Endodermal cell (in vitro differentiated cells): Measurements from ENCODE around the gene RAB3A. TPM values are rescaled to one million over a fixed set of nuclear protein-coding genes. Genes with fewer than 3 reads are reported as not detected.

Experiments used
- DNase-seq: peaks from one replicate; pipeline ENCODE4 v3.0.0-alpha.2; 2017
- H3K27ac ChIP-seq: 2 replicates; pipeline ENCODE4 v1.5.1; 2013; ENCODE audit warnings: mild to moderate bottlenecking, low read depth, low read length, moderate library complexity
- H3K27me3 ChIP-seq: 2 replicates; pipeline ENCODE4 v1.6.1; 2013; ENCODE audit warnings: mild to moderate bottlenecking, low read length, moderate library complexity; ENCODE audit not compliant: insufficient read depth, control insufficient read depth, poor library complexity, severe bottlenecking
- H3K36me3 ChIP-seq: 2 replicates; pipeline ENCODE4 v1.7.0; 2013; ENCODE audit warnings: mild to moderate bottlenecking, low read length, moderate library complexity; ENCODE audit not compliant: control insufficient read depth, insufficient read depth
- H3K4me1 ChIP-seq: one replicate; pipeline ENCODE4 v1.7.0; 2013; ENCODE audit warnings: low read length; ENCODE audit not compliant: control insufficient read depth, insufficient read depth
- H3K4me3 ChIP-seq: 2 replicates; pipeline ENCODE4 v1.5.1; 2013; ENCODE audit warnings: mild to moderate bottlenecking, low read length, moderate library complexity
- H3K9ac ChIP-seq: 2 replicates; pipeline ENCODE4 v1.6.1; 2013; ENCODE audit warnings: mild to moderate bottlenecking, low read length, moderate library complexity; ENCODE audit not compliant: poor library complexity, severe bottlenecking; ENCODE audit errors: extremely low read depth
- H3K9me3 ChIP-seq: 2 replicates; pipeline ENCODE4 v1.6.1; 2013; ENCODE audit warnings: mild to moderate bottlenecking, low read length, moderate library complexity; ENCODE audit not compliant: control insufficient read depth
- H3K27ac Mint-ChIP-seq: 2 replicates; pipeline ENCODE4 v1.8.0; 2020; ENCODE audit warnings: mixed read lengths
- H3K27me3 Mint-ChIP-seq: 2 replicates; pipeline ENCODE4 v1.8.0; 2021; ENCODE audit warnings: mild to moderate bottlenecking, mixed read lengths; ENCODE audit not compliant: insufficient read depth
- H3K36me3 Mint-ChIP-seq: 2 replicates; pipeline ENCODE4 v1.8.0; 2020; ENCODE audit warnings: low read depth, mixed read lengths
- H3K4me1 Mint-ChIP-seq: 2 replicates; pipeline ENCODE4 v1.8.0; 2020; ENCODE audit warnings: mixed read lengths
- H3K4me3 Mint-ChIP-seq: 2 replicates; pipeline ENCODE4 v1.8.0; 2020; ENCODE audit warnings: mild to moderate bottlenecking, moderate library complexity, mixed read lengths
- H3K9me3 Mint-ChIP-seq: 2 replicates; pipeline ENCODE4 v1.8.0; 2020; ENCODE audit warnings: mild to moderate bottlenecking, mixed read lengths
- CTCF ChIP-seq: fragments of 200-600 bp; sonication (generic); conservative IDR thresholded peaks from 2 replicates; pipeline ENCODE4 v1.5.0; 2021; ENCODE audit warnings: antibody characterized with exemption, mild to moderate bottlenecking
- WGBS, 2 experiments: methylation state at CpG; one replicate each; pipeline versions ENCODE4 v1.1.5 to v1.1.7; 2013; ENCODE audit warnings: missing lambda C conversion rate in 2 of 2, mixed read lengths in 1 of 2; ENCODE audit not compliant: insufficient coverage in 1 of 2, insufficient read length in 1 of 2; 5-methylcytosine and 5-hydroxymethylcytosine counted together
- total RNA-seq, 2 donors: library from RNA; stranded (reverse); fragmentation: NEBNext Ultra II Directional in 1 of 2; extraction: Animal tissue kit (Norgen Biotek cat#: 25700) in 1 of 2; gene quantifications; 2 replicates in 1 of 2; 3 replicates in 1 of 2; pipeline ENCODE4 v1.2.1, GENCODE V29; 2021

The RAB3A gene
- total RNA-seq, 2 donors from 2014 or later, result 3.6 to 3.9 TPM

GRCh38 chr19:18202397-18202777, 1.5 kb downstream of the RAB3A start:
- Histone ChIP-seq H3K9ac (no peak overlapping the region), H3K9me3 (no peaks in the 10 kb centered on the region), H3K4me1 (no peaks in the 10 kb centered on the region), H3K36me3 (no peaks in the 10 kb centered on the region), H3K27ac (no peak overlapping the region), H3K27me3 (peaks cover 5% of the 10 kb centered on the region), H3K4me3 (no peak overlapping the region)
- no peak for TF ChIP-seq CTCF
- Mint-ChIP-seq H3K27me3 (peaks cover 13% of the 10 kb centered on the region), H3K36me3 (peaks cover 14% of the 10 kb centered on the region), H3K4me3 (peak overlapping the region; percentile 32), H3K27ac (no peak overlapping the region), H3K9me3 (no peaks in the 10 kb centered on the region), H3K4me1 (peaks cover 6% of the 10 kb centered on the region)
- WGBS, 2 experiments, result 92 to 95% methylated on average over 24 of the region's 24 CpGs
- DNase-seq, result no peak

GRCh38 chr19:18198374-18198773, 5.5 kb downstream of the RAB3A start:
- 97% methylated on average over 6 of the region's 6 CpGs; no CpG with 5 or more reads in 1 of the 2 experiments for whole genome bisulfite sequencing, 2 experiments
- Mint-ChIP-seq H3K27ac (no peak overlapping the region), H3K4me3 (no peak overlapping the region)

GRCh38 chr19:18197941-18198340, 5.9 kb downstream of the RAB3A start:
- no peaks in the 10 kb centered on the region for H3K9me3 Mint-ChIP-seq
- no peak for DNase-seq
- no peak overlapping the region for H3K27ac ChIP-seq
- no peak overlapping the region for H3K9ac ChIP-seq
- peaks cover 22% of the 10 kb centered on the region for H3K36me3 Mint-ChIP-seq
- no peak overlapping the region for H3K4me3 ChIP-seq
- H3K27me3 ChIP-seq, result no peaks in the 10 kb centered on the region
- no peaks in the 10 kb centered on the region for H3K9me3 ChIP-seq
- H3K4me3 Mint-ChIP-seq, result no peak overlapping the region
- H3K27me3 Mint-ChIP-seq, result peaks cover 6% of the 10 kb centered on the region
- 71 to 82% methylated on average over 3 to 6 of the region's 6 CpGs for WGBS, 2 experiments
- H3K27ac Mint-ChIP-seq, result no peak overlapping the region
- H3K4me1 ChIP-seq, result no peaks in the 10 kb centered on the region
- TF ChIP-seq CTCF, result no peak
- peaks cover 8% of the 10 kb centered on the region for H3K36me3 ChIP-seq
- peaks cover 5% of the 10 kb centered on the region for H3K4me1 Mint-ChIP-seq

More at GRCh38 chr19:18198374-18198773, 5.5 kb downstream of the RAB3A start:
- H3K4me1 Mint-ChIP-seq, result peaks cover 7% of the 10 kb centered on the region
- no peaks in the 10 kb centered on the region for H3K9me3 Mint-ChIP-seq
- peaks cover 22% of the 10 kb centered on the region for H3K36me3 Mint-ChIP-seq
- Histone ChIP-seq H3K36me3 (peaks cover 8% of the 10 kb centered on the region), H3K4me3 (no peak overlapping the region), H3K27me3 (peaks cover 4% of the 10 kb centered on the region), H3K4me1 (no peaks in the 10 kb centered on the region), H3K27ac (no peak overlapping the region), H3K9me3 (no peaks in the 10 kb centered on the region), H3K9ac (no peak overlapping the region)
- no peak for TF ChIP-seq CTCF
- peaks cover 10% of the 10 kb centered on the region for H3K27me3 Mint-ChIP-seq
- no peak for DNase-seq
